PC-9 (cell line): ENCODE measurements around the gene EYA2. TPM values are rescaled to one million over a fixed set of nuclear protein-coding genes. Genes with fewer than 3 reads are reported as not detected.

Experiments used
- BruUV-seq: library from RNA; stranded (reverse); fragments of 400-500 nt; replicated peaks from 2 replicates; lab custom pipeline; 2021; lab: Mats Ljungman, UMichigan
- CTCF ChIA-PET: fragments of 300-600 bp; sonication (Branson Sonifier 250); formaldehyde crosslinking; loops from one replicate; lab custom pipeline; 2022; ENCODE audit warnings: antibody characterized with exemption; lab: Charles Lee
- POLR2A ChIA-PET: fragments of 300-600 bp; sonication (Branson Sonifier 250); formaldehyde crosslinking; loops from one replicate; lab custom pipeline; 2022; ENCODE audit warnings: antibody characterized with exemption; ENCODE audit not compliant: unreplicated experiment; lab: Charles Lee
- DNase-seq, 2 experiments: peaks; one replicate each; pipeline versions ENCODE4 v3.0.0 to v3.0.0-alpha.2; 2015 to 2022; ENCODE audit warnings: mixed read lengths in 1 of 2
- H2AFZ ChIP-seq: fragments of 200-600 bp; sonication (generic); 2 replicates; pipeline ENCODE4 v1.8.1; 2017; ENCODE audit warnings: antibody characterized with exemption
- H3F3A ChIP-seq: fragments of 200-600 bp; sonication (generic); 2 replicates; pipeline ENCODE4 v1.8.1; 2017; ENCODE audit warnings: antibody characterized with exemption, mild to moderate bottlenecking, low read depth; ENCODE audit not compliant: insufficient read depth
- H3K27ac ChIP-seq: fragments of 200-600 bp; sonication (generic); 2 replicates; pipeline ENCODE4 v1.6.1; 2016; ENCODE audit warnings: mixed run types
- H3K27me3 ChIP-seq: fragments of 200-600 bp; sonication (generic); 2 replicates; pipeline ENCODE4 v1.6.1; 2016; ENCODE audit warnings: low read depth, mixed run types; ENCODE audit not compliant: insufficient read depth
- H3K36me3 ChIP-seq: fragments of 200-600 bp; sonication (generic); 2 replicates; pipeline ENCODE4 v1.6.1; 2016; ENCODE audit warnings: low read depth, mixed run types
- H3K4me1 ChIP-seq: fragments of 200-600 bp; sonication (generic); replicated peaks from 2 replicates; pipeline ENCODE4 v1.6.1; 2016; ENCODE audit warnings: mixed run types; ENCODE audit not compliant: insufficient read depth
- H3K4me2 ChIP-seq: fragments of 200-600 bp; sonication (generic); 2 replicates; pipeline ENCODE4 v1.6.1; 2017; ENCODE audit warnings: mixed run types
- H3K4me3 ChIP-seq: fragments of 200-600 bp; sonication (generic); 2 replicates; pipeline ENCODE4 v1.6.1; 2016; ENCODE audit warnings: mixed run types
- H3K79me2 ChIP-seq: fragments of 200-600 bp; sonication (generic); 2 replicates; pipeline ENCODE4 v1.6.1; 2017; ENCODE audit warnings: low read depth, mixed run types
- H3K9me2 ChIP-seq: fragments of 200-600 bp; sonication (generic); 2 replicates; pipeline ENCODE4 v1.8.1; 2017; ENCODE audit warnings: mild to moderate bottlenecking; ENCODE audit not compliant: insufficient read depth
- H3K9me3 ChIP-seq: fragments of 200-600 bp; sonication (generic); 2 replicates; pipeline ENCODE4 v1.8.1; 2016; ENCODE audit warnings: low read depth; ENCODE audit not compliant: insufficient read depth
- H4K20me1 ChIP-seq: fragments of 200-600 bp; sonication (generic); 2 replicates; pipeline ENCODE4 v1.8.1; 2017; ENCODE audit not compliant: insufficient read depth
- CTCF ChIP-seq: fragments of 200-600 bp; sonication (generic); conservative IDR thresholded peaks from 2 replicates; pipeline ENCODE4 v1.6.1; 2017; ENCODE audit warnings: mixed run types, antibody characterized with exemption, mild to moderate bottlenecking, moderate library complexity
- EZH2 ChIP-seq: fragments of 200-600 bp; sonication (generic); IDR thresholded peaks from 2 replicates; pipeline ENCODE4 v1.8.0; 2017; ENCODE audit warnings: antibody characterized with exemption, low read depth
- intact Hi-C: fragments of 100-400 bp; cut with micrococcal nuclease; formaldehyde crosslinking; loops from one replicate; pipeline ENCODE4 v1.10.0; 2022; ENCODE audit not compliant: unreplicated experiment
- total RNA-seq: library from RNA; stranded (reverse); gene quantifications from 2 replicates; pipeline ENCODE4 v1.2.3, GENCODE V29; 2021

The EYA2 gene
- total RNA-seq, 1 experiment from 2014 or later: not detected

- no peak overlapping the region for H3K27ac ChIP-seq
- H3K4me1 ChIP-seq: 0 out of 2 replicates have a peak, but pooled peaks cover 4% of the 10 kb centered on the region
- BruUV-seq: no TSS peak
- no peaks in the 10 kb centered on the region for H3F3A ChIP-seq
- H3K27me3 ChIP-seq: no peaks in the 10 kb centered on the region
- no peak overlapping the region for H2AFZ ChIP-seq
- peaks cover 2% of the 10 kb centered on the region; the same call in 1 of the 2 replicates for H3K9me3 ChIP-seq
- no peak overlapping the region for H3K4me3 ChIP-seq
- H3K36me3 ChIP-seq: no peaks in the 10 kb centered on the region
- no peak for DNase-seq
- H3K79me2 ChIP-seq: no peaks in the 10 kb centered on the region
- POLR2A ChIA-PET: no interaction called here
- intact Hi-C loops: no loop called here
- no peaks in the 10 kb centered on the region for H3K9me2 ChIP-seq
- TF ChIP-seq CTCF (no peak), EZH2 (no peak)
- H3K4me2 ChIP-seq: no peak overlapping the region
- H4K20me1 ChIP-seq: no peaks in the 10 kb centered on the region
- CTCF ChIA-PET: no interaction called here
These were observed 82.6 kb downstream of the EYA2 start for GRCh38 chr20:46977204-46977603.

- intact Hi-C loops: no loop called here
- CTCF ChIA-PET: no interaction called here
- H3K4me3 ChIP-seq: no peak overlapping the region
- TF ChIP-seq CTCF (no peak), EZH2 (no peak)
- H3K36me3 ChIP-seq: no peaks in the 10 kb centered on the region
- H2AFZ ChIP-seq: no peak overlapping the region
- H3K4me2 ChIP-seq: no peak overlapping the region
- no peaks in the 10 kb centered on the region for H3F3A ChIP-seq
- no peak overlapping the region for H3K27ac ChIP-seq
- H3K9me2 ChIP-seq: no peaks in the 10 kb centered on the region
- H3K27me3 ChIP-seq: no peaks in the 10 kb centered on the region
- no peak for DNase-seq
- no TSS peak for BruUV-seq
- H3K4me1 ChIP-seq: peaks cover 5% of the 10 kb centered on the region; the same call in 1 of the 2 replicates
- POLR2A ChIA-PET: no interaction called here
- H3K79me2 ChIP-seq: no peaks in the 10 kb centered on the region
- no peaks in the 10 kb centered on the region for H4K20me1 ChIP-seq
- H3K9me3 ChIP-seq: peaks cover 6% of the 10 kb centered on the region
These were observed 83.4 kb downstream of the EYA2 start for GRCh38 chr20:46977909-46978588.

- no peak overlapping the region for H3K27ac ChIP-seq
- DNase-seq: no peak
- H3K27me3 ChIP-seq: no peaks in the 10 kb centered on the region
- no TSS peak for BruUV-seq
- no peaks in the 10 kb centered on the region for H3K36me3 ChIP-seq
- H3K79me2 ChIP-seq: no peaks in the 10 kb centered on the region
- H3F3A ChIP-seq: no peaks in the 10 kb centered on the region
- no peak overlapping the region for H3K4me3 ChIP-seq
- no peaks in the 10 kb centered on the region for H3K9me2 ChIP-seq
- H3K4me2 ChIP-seq: no peak overlapping the region
- H3K9me3 ChIP-seq: peaks cover 6% of the 10 kb centered on the region
- ChIA-PET POLR2A (no interaction called here), CTCF (no interaction called here)
- no peaks in the 10 kb centered on the region for H4K20me1 ChIP-seq
- TF ChIP-seq CTCF (no peak), EZH2 (no peak)
- peaks cover 15% of the 10 kb centered on the region for H3K4me1 ChIP-seq
- H2AFZ ChIP-seq: no peak overlapping the region
- intact Hi-C loops: no loop called here
These were observed 84.4 kb downstream of the EYA2 start for GRCh38 chr20:46978951-46979491.
